Activated naive CD8-positive, alpha-beta T cell treated with anti-CD3 and anti-CD28 coated beads, Interleukin-2, amount 10 ng/mL, durations not matched to agents 7 days and 5 days (primary cell): ENCODE data around the gene ALKBH6. TPM values are rescaled to one million over a fixed set of nuclear protein-coding genes. Genes with fewer than 3 reads are reported as not detected.
A peak's percentile ranks its signal among the peaks of the same experiment; 100 is the strongest.

Experiments used
- ATAC-seq: fragments of 150-1000 bp; cut with Tn5 transposase; one replicate; pipeline ENCODE4 v1.10.0; 2021; ENCODE audit warnings: low read depth, moderate library complexity
- POLR2A ChIA-PET: fragments of 350-600 bp; sonication (Branson Sonifier 250); formaldehyde crosslinking; loops from one replicate; lab custom pipeline; 2021; ENCODE audit warnings: antibody characterized with exemption; lab: Charles Lee
- DNase-seq: peaks from one replicate; pipeline ENCODE4 v3.0.0; 2021
- H3K27ac Mint-ChIP-seq: one replicate; pipeline ENCODE4 v1.8.0; 2022; ENCODE audit warnings: mild to moderate bottlenecking, mixed read lengths
- H3K27me3 Mint-ChIP-seq: one replicate; pipeline ENCODE4 v1.8.0; 2022; ENCODE audit warnings: mild to moderate bottlenecking, moderate library complexity, mixed read lengths
- H3K36me3 Mint-ChIP-seq: one replicate; pipeline ENCODE4 v1.8.0; 2021; ENCODE audit warnings: mild to moderate bottlenecking, mixed read lengths
- H3K4me1 Mint-ChIP-seq: one replicate; pipeline ENCODE4 v1.8.0; 2021; ENCODE audit warnings: mixed read lengths
- H3K4me3 Mint-ChIP-seq: one replicate; pipeline ENCODE4 v1.8.0; 2022; ENCODE audit warnings: mild to moderate bottlenecking, moderate library complexity, mixed read lengths
- H3K9me3 Mint-ChIP-seq: one replicate; pipeline ENCODE4 v1.8.0; 2021; ENCODE audit warnings: mixed read lengths
- total RNA-seq, 2 experiments: library from RNA; stranded (reverse); gene quantifications; one replicate each; pipeline ENCODE4 v1.2.3, GENCODE V29; 2021

ALKBH6 gene
- 10 to 100 TPM; 56.4 to 61.1 TPM for total RNA-seq

DNA sequence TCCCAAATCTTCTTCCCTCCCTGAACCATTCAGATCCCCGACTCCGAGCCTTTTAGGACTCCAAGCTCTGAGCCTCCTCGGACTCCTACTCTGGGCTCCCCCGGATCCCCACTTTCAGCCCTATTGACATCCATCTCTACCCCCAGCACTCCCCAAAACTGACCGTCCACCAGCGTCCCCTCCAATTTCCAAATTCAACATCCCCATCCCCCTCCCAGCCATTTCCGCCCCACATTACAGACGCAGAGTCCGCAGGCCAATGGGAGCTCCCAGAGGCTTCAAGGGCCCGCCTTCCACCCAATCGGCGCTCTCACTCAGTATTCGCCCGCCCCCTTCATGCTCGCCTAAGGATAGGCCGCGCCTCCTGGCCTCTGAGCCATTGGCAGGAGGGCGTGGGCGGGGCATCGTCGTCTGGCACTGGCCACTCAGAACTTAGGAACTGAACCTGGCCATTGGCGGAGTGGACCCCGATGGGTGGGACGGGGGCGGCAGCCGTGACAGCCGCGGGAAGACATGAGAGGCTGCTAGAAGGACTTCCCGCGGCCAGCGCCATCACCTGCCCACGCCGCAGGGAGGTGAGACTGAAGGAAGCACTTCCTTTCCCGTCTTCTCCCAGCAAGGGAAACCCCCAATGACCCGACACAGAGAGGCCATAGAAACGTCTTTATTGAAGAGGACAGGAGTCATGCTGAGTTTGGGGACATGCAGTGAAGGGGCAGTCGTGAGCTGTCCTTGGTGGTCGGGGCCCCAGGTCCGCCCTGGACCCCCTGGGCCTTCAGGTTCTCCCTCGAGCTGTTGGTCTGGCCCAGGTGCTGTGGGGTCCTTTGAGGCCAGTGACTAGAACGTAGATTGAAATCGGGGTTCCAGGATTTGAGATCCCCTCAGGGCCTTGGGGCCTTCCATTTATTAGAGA is at the start of gene ALKBH6:
TSS of gene ALKBH6 (minus strand) at position 202 of the 913 bp plus-strand sequence. CDS start 816 bp downstream, outside the sequence.
- H3K9me3 Mint-ChIP-seq = no peaks in the 10 kb centered on the region
- peak within 1 kb of the TSS; percentile 92 for H3K4me3 Mint-ChIP-seq
- ATAC-seq (peak; percentile 97), DNase-seq (peak; percentile 98)
- peak within 1 kb of the TSS; percentile 93 for H3K27ac Mint-ChIP-seq
- H3K4me1 Mint-ChIP-seq = peaks cover 35% of the 10 kb centered on the region
- peaks cover 13% of the 10 kb centered on the region for H3K36me3 Mint-ChIP-seq
- no peaks in the 10 kb centered on the region for H3K27me3 Mint-ChIP-seq
- POLR2A ChIA-PET = interaction anchor here (0.6 to 2.8 kb wide), 14 partner anchors 9 to 132 kb away, joined by 3 to 11 read pairs (median 4); partner anchors contain the start of genes POLR2I, TBCB, THAP8 and WDR62

DNA sequence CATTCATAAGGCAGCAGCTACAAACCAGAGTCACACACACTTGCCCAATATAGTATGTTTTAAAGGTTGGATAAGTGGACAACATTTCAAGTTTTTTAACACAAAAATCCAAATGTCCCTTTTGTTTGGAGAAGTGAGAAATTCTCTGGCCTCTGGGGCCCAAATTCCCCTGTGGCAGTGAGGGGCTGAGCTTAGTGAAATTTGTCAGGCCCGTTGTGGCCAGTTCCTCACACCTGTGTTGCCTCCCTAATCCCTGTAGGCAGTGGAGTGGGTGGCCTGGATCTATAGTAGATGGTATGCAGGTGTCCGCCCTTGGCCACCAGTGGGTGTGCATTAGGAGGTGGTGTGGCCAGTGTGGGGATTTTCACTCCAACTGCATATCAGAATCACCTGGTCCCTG is 47.4 kb upstream of the ALKBH6 start:
- Mint-ChIP-seq H3K9me3 (no peaks in the 10 kb centered on the region), H3K4me1 (peaks cover 13% of the 10 kb centered on the region), H3K27ac (no peak overlapping the region), H3K36me3 (peaks cover 26% of the 10 kb centered on the region), H3K27me3 (no peaks in the 10 kb centered on the region), H3K4me3 (no peak overlapping the region)
- POLR2A ChIA-PET = interaction anchor here (0.6 kb wide), 1 partner anchor 25 kb away, joined by 5 read pairs; no protein-coding TSS in a partner anchor
- DNase-seq (no peak), ATAC-seq (no peak)

DNA sequence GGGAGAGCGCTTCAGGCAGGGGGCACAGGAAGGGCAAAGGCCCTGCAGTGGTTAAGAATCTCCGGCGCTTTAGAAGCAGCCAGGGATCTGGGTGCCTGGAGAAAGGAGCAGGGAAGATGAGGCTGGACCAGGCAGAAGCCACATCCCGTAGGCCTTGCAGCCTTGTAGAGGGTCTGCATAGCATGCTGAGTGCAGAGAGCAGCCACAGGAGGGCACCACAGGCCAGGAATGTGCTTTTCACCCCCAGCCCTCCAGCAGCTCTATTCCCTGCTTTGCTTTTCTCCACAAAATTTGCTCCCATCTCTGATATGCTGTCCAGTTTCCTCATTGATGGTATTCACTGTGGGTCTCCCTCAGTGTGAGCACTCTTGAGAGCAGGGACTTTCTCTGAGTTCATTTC is 46.4 kb upstream of the ALKBH6 start:
- POLR2A ChIA-PET = no interaction called here
- no peaks in the 10 kb centered on the region for H3K27me3 Mint-ChIP-seq
- no peak for ATAC-seq
- H3K27ac Mint-ChIP-seq = no peak overlapping the region
- no peaks in the 10 kb centered on the region for H3K9me3 Mint-ChIP-seq
- H3K4me1 Mint-ChIP-seq = peaks cover 19% of the 10 kb centered on the region
- H3K4me3 Mint-ChIP-seq = no peak overlapping the region
- peaks cover 28% of the 10 kb centered on the region for H3K36me3 Mint-ChIP-seq
- no peak for DNase-seq

- peaks cover 20% of the 10 kb centered on the region for H3K4me1 Mint-ChIP-seq
- no peaks in the 10 kb centered on the region for H3K27me3 Mint-ChIP-seq
- peaks cover 23% of the 10 kb centered on the region for H3K36me3 Mint-ChIP-seq
- POLR2A ChIA-PET = no interaction called here
- no peak for ATAC-seq
- H3K27ac Mint-ChIP-seq = no peak overlapping the region
- no peaks in the 10 kb centered on the region for H3K9me3 Mint-ChIP-seq
- no peak overlapping the region for H3K4me3 Mint-ChIP-seq
- DNase-seq = no peak
Observed at GRCh38 chr19:36059180-36059910, 45.3 kb upstream of the ALKBH6 start.

DNA sequence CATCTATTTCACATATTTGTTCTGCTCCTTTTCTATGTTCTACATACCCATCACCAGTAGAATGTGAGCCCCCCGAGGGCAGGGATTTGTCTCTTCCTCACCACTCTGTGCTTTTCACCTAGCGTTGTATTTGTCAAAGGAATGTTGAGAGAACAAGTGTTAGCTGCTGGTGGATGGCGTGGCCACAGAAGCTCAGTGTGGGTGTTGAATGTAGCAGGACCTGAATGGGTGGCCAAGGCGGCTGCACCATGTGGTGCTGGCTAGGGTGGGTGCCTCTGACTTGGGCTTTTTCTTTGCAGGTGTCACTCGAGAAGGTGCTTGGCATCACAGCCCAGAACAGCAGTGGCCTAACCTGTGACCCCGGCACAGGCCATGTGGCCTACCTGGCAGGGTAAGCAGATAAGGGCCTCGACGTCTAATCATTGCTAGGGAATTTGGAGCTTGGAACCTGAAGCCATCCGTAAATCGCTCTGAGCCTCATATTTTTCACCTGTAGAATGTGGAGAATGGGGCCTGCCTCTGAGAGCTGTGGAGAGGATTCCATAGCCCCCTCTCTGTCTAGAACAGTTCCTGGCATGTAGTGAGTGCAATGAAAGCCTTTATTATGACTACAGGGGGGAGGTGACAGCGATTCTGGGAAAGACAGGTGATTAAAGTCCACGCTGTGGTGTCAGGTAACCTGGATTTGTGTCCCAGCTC is 44.6 kb upstream of the ALKBH6 start:
- Mint-ChIP-seq H3K4me1 (peaks cover 22% of the 10 kb centered on the region), H3K27ac (no peak overlapping the region), H3K9me3 (no peaks in the 10 kb centered on the region), H3K36me3 (peaks cover 23% of the 10 kb centered on the region), H3K27me3 (no peaks in the 10 kb centered on the region), H3K4me3 (no peak overlapping the region)
- POLR2A ChIA-PET = no interaction called here
- ATAC-seq = no peak
- no peak for DNase-seq

- H3K4me1 Mint-ChIP-seq = peaks cover 26% of the 10 kb centered on the region
- ATAC-seq (peak; percentile 74), DNase-seq (peak; percentile 97)
- POLR2A ChIA-PET = interaction anchor here (0.9 to 2.6 kb wide), 13 partner anchors 12 to 411 kb away, joined by 3 to 16 read pairs (median 4); partner anchors contain the start of genes ALKBH6, POLR2I, SDHAF1 and SYNE4
- H3K27ac Mint-ChIP-seq = peak within 1 kb of the TSS; percentile 98
- peak within 1 kb of the TSS; percentile 100 for H3K4me3 Mint-ChIP-seq
- H3K9me3 Mint-ChIP-seq = no peaks in the 10 kb centered on the region
- H3K36me3 Mint-ChIP-seq = peaks cover 16% of the 10 kb centered on the region
- H3K27me3 Mint-ChIP-seq = no peaks in the 10 kb centered on the region
Observed at GRCh38 chr19:36054733-36055686, 41.0 kb upstream of the ALKBH6 start, which contains the start of gene WDR62. Gene WDR62, plus strand, starts transcription at chr19:36054897. Its CDS starts 75 bp downstream, at chr19:36054972.

GRCh38 chr19:36054119-36054732 is 40.2 kb upstream of the ALKBH6 start, which contains the start of gene THAP8:
Gene THAP8, minus strand, starts transcription at chr19:36054285. Its CDS starts 68 bp downstream, at chr19:36054217.
- Mint-ChIP-seq H3K27ac (peak within 1 kb of the TSS; percentile 98), H3K9me3 (no peaks in the 10 kb centered on the region), H3K36me3 (peaks cover 12% of the 10 kb centered on the region), H3K4me1 (peaks cover 26% of the 10 kb centered on the region), H3K4me3 (peak within 1 kb of the TSS; percentile 100), H3K27me3 (no peaks in the 10 kb centered on the region)
- ATAC-seq (peak; percentile 90), DNase-seq (peak; percentile 98)
- POLR2A ChIA-PET = interaction anchor here (0.6 to 2.6 kb wide), 16 partner anchors 10 to 431 kb away, joined by 3 to 16 read pairs (median 4); partner anchors contain the start of genes ALKBH6, ARHGAP33, POLR2I and SDHAF1

DNA sequence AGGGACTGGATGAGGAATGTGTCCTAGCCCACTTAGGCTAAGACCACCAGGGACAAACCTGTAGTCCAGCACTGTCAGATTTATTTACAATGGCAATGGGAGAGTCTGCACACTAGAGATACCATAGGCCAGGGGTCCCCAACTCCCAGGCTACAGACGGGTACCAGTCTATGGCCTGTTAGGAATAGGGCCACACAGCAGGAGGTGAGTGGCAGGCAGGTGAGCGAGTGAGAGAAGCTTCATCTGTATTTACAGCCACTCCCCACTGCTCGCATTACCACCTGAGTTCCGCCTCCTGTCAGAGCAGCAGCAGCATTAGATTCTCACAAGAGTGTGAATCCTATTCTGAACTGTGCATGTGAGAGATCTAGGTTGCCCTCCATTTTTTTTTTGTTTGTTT is 37.6 kb upstream of the ALKBH6 start:
- ATAC-seq = no peak
- Mint-ChIP-seq H3K4me3 (no peak overlapping the region), H3K27ac (no peak overlapping the region), H3K36me3 (peaks cover 10% of the 10 kb centered on the region), H3K9me3 (no peaks in the 10 kb centered on the region), H3K27me3 (no peaks in the 10 kb centered on the region), H3K4me1 (peaks cover 17% of the 10 kb centered on the region)
- DNase-seq = no peak
- POLR2A ChIA-PET = no interaction called here

DNA sequence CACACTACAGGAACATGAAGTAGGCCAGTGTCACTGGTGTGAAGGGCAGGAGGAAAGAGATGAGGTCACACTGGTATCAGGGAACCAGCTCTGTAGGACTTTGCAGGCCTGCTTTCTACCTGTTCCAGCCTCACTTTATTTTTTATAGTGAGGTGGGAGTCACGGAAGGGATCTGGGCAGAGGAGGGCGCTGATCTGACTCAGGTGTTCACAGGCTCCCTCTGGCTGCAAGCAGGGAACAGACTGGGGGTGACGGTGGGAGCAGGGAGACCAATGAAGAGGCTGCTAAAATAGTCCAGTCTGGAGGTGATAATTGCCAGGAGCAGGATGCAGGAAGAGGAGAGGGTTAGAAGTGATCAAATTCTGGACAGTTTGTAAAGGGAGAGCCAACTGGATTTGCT is 37.2 kb upstream of the ALKBH6 start:
- POLR2A ChIA-PET = no interaction called here
- peaks cover 11% of the 10 kb centered on the region for H3K36me3 Mint-ChIP-seq
- peaks cover 14% of the 10 kb centered on the region for H3K4me1 Mint-ChIP-seq
- no peak overlapping the region for H3K4me3 Mint-ChIP-seq
- H3K27me3 Mint-ChIP-seq = no peaks in the 10 kb centered on the region
- no peak for ATAC-seq
- no peak for DNase-seq
- H3K27ac Mint-ChIP-seq = peak overlapping the region; percentile 3
- H3K9me3 Mint-ChIP-seq = no peaks in the 10 kb centered on the region

DNA sequence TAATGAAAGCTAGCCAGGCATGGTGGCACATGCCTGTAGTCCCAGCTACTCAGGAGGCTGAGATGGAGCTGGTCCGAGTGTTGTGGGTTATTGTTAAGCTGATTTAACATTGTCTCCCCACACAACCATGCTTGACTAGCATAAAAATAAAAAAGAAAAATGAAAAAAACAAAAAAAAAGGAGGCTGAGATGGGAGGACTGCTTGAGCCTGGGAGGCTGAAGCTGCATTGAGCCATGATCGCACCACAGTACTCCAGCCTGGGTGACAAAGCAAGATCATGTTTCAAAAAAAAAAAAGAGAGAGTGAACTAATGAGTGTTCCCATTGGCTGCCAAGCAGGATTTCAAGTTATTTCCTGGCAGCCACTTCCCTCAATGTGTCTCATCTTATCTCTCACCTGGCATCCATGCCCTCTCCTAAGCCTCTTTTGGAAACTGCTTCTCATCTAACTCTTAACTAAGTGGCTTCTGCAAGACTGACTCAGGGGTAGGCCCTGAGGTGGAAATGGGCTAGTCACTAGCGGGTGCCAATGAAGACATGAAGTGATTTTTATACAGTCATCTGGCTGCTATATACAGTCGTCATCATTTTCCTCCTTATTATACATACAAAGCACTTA is 35.2 kb upstream of the ALKBH6 start:
- H3K4me3 Mint-ChIP-seq = no peak overlapping the region
- DNase-seq (no peak), ATAC-seq (no peak)
- no peak overlapping the region for H3K27ac Mint-ChIP-seq
- peaks cover 8% of the 10 kb centered on the region for H3K4me1 Mint-ChIP-seq
- no peaks in the 10 kb centered on the region for H3K27me3 Mint-ChIP-seq
- no peaks in the 10 kb centered on the region for H3K9me3 Mint-ChIP-seq
- POLR2A ChIA-PET = interaction anchor here (0.5 to 0.7 kb wide), 2 partner anchors 34 to 35 kb away, joined by 3 to 4 read pairs; partner anchors contain the start of gene ALKBH6
- peaks cover 15% of the 10 kb centered on the region for H3K36me3 Mint-ChIP-seq

DNA sequence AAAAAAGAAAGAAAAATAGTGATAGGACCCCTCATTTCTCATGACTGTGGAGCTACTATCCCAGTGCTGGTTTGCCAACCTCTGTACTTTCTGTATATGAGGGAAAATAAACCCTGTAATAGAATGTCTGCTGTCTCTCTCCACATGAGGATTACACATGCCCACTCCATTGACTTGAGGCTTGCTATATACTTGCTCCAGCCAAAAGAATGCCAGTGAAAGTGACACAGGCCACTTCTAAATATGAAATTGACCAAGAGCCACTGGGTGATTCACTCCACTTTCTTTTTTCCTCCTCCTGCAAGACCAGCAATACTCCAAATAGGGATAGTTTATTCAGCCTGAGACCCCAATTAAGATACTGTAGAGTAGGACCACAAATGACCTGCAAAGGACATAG is 33.8 kb upstream of the ALKBH6 start:
- peaks cover 4% of the 10 kb centered on the region for H3K4me1 Mint-ChIP-seq
- DNase-seq (no peak), ATAC-seq (no peak)
- no peaks in the 10 kb centered on the region for H3K9me3 Mint-ChIP-seq
- no peak overlapping the region for H3K4me3 Mint-ChIP-seq
- H3K36me3 Mint-ChIP-seq = peaks cover 14% of the 10 kb centered on the region
- no peaks in the 10 kb centered on the region for H3K27me3 Mint-ChIP-seq
- POLR2A ChIA-PET = interaction anchor here (0.6 kb wide), 1 partner anchor 350 kb away, joined by 3 read pairs; no protein-coding TSS in a partner anchor
- no peak overlapping the region for H3K27ac Mint-ChIP-seq
